SK-N-DZ (cell line): ENCODE data around the gene PODXL2.
"Not testable (repeated sequence)": the region's sequence is repeated elsewhere in the genome, so short reads cannot be mapped to it uniquely, and the experiment has no call there.

Experiments
- DNase-seq: peaks from one replicate; pipeline ENCODE4 v3.0.0-alpha.2; 2015; ENCODE audit warnings: low spot score

PODXL2 gene

DNA sequence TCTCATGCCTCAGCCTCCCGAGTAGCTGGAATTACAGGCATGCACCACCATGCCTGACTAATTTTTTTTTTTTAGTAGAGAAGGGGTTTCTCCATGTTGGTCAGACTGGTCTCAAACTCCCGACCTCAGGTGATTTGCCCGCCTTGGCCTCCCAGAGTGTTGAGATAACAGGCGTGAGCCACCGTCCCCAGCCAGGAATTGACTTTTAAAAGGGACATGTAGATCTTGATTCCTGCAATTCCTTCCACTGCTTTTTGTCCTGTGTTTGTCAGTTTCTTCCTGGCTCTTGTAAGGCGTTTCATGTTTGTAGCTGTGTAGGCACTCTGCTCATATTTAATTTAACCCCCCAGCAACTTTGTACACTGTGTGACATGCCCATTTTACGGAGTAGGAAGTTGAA is 23.4 kb upstream of the PODXL2 start:
- DNase-seq = not testable (repeated sequence)

GRCh38 chr3:127606086-127606805 is 22.7 kb upstream of the PODXL2 start:
- no peak for DNase-seq

DNA sequence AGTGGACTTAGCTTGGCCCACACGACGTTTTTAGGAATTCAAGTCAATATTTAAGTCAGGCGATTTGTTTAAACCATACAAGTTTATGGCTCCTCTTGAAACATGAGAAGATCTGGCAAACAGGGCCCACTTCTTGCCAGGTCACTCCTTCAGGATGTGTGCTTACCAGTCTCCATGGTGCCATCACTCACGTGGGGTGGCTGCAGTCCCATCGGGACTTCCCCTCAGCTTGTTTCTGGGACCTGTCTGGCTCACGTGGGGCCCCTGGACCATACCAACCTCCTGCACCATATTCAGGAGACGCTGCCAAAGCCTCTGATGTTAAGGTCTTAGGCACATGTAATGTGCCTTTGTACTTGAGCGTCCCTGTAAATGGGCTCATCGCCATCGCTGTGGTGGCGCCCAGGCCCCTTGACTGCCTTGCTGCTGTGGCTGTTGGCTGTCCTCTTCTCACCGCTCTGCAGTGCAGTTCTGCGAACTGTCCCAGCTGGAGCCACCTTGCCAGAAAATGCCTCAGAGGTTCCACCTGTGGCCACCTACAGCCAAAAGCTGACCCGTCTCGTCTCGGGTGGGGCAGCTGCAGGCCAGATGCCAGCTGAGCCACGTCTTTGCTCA is 21.9 kb upstream of the PODXL2 start:
- no peak for DNase-seq

- no peak for DNase-seq
Measured at GRCh38 chr3:127607675-127608361, 21.2 kb upstream of the PODXL2 start.

DNA sequence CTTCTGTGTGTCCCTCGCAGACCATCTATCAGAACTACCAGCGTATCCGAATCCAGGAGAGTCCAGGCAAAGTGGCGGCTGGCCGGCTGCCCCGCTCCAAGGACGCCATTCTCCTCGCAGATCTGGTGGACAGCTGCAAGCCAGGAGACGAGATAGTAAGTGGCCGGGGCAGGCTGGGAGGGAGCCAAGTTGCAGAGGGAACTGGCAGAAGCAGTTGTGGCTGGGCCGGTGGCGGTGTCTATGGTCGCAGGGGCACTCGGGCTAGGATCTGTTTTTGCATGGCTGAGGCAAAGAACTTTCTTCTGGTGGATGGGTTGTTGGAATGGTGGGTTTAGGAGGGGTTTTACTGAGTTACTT is 20.6 kb upstream of the PODXL2 start:
- DNase-seq = no peak

DNA sequence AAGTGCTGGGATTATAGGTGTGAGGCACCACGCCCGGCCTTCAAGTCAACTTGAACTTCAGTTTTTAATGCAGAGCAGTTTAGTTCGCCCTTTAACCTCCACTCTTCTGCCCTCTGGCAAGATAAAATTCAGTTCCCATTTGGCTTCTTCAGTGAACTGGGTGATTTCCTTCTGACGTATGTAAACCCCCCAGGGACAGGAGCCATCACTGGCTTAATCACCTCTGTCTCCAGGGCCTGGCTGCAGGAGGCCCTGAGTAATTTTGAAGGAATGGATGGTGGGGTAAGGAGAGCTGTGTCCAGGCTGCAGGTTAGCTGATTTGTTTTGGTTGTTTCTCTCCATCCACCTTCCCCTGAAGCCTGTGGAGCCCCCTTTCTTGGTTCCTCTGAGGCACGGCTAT is 18.9 kb upstream of the PODXL2 start:
- DNase-seq = no peak

DNA sequence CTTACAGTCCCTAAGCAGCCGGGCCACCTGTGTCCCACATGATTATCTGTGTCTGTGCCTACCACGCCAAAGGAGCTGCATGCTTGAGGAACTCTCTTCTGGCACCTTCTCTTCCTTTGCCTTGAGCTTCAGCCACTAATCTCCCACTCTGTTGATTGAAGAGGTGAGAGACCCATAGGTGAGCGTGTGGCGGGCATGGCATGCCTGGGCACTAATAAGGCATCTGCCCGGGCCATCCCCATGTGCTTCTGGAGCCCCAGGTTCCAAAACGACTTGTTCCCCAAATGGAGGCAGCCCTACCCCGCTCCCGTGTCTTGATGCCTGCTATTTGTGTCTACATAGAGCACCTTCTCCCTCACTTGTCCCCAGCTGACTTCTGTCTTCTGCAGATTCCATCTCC is 17.7 kb upstream of the PODXL2 start:
- DNase-seq = no peak

- DNase-seq = no peak
Measured at GRCh38 chr3:127612966-127613365, 16.0 kb upstream of the PODXL2 start.

DNA sequence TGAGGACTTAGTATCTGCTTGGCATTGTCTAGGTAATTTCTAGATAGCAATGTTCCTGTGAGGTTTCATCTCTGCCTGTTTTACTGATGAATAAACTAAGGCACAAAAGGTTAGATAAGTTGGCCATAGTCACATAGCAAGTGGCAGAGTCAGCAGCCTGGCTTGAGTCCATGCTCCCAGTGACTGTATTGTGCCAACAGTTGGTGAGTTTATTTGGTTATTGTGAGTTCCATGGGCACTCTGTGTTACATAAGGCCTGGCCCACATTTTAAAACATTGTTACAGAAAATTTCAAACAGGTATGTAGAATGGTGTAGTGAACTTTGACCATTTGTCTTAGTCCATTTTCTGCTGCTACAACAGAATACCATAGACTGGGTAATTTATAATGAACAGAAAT is 15.6 kb upstream of the PODXL2 start:
- no peak for DNase-seq

GRCh38 chr3:127614928-127615589 is 13.9 kb upstream of the PODXL2 start:
- DNase-seq = no peak

GRCh38 chr3:127615631-127616305 is 13.2 kb upstream of the PODXL2 start:
- no peak for DNase-seq

DNA sequence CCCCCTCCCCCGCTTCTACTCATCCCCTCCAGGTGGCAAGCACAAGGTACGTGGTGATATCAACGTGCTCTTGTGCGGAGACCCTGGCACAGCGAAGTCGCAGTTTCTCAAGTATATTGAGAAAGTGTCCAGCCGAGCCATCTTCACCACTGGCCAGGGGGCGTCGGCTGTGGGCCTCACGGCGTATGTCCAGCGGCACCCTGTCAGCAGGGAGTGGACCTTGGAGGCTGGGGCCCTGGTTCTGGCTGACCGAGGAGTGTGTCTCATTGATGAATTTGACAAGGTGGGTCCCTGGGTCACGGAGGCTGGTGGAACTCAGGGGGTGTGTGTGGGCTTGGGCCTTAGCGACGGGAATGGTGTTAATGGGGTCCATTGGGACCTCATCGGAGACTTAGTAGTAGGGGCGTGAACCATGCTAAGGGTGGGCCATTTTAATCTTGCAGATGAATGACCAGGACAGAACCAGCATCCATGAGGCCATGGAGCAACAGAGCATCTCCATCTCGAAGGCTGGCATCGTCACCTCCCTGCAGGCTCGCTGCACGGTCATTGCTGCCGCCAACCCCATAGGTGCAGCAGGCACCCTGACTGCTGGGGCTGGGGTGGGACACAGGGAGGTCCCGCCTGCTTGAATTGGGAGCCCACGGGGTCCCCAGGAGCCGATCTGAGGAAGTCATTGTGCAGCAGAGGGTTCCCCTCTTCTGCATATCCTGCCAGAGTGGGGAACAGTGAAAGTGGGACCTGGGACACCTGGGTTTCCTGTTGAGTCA is 12.0 kb upstream of the PODXL2 start:
- DNase-seq = no peak

DNA sequence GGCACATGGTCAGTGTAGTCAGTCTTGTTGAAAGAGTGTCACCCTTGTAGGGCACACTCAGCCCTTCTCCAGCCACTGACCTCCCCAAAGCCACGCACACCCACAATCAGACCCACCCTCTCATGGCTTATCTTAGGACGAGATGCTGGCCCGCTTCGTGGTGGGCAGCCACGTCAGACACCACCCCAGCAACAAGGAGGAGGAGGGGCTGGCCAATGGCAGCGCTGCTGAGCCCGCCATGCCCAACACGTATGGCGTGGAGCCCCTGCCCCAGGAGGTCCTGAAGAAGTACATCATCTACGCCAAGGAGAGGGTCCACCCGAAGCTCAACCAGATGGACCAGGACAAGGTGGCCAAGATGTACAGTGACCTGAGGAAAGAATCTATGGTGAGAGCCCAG is 10.1 kb upstream of the PODXL2 start:
- no peak for DNase-seq

- DNase-seq = no peak
Measured at GRCh38 chr3:127620637-127621375, 8.2 kb upstream of the PODXL2 start.

- DNase-seq = no peak
Measured at GRCh38 chr3:127622031-127622430, 7.0 kb upstream of the PODXL2 start.

DNA sequence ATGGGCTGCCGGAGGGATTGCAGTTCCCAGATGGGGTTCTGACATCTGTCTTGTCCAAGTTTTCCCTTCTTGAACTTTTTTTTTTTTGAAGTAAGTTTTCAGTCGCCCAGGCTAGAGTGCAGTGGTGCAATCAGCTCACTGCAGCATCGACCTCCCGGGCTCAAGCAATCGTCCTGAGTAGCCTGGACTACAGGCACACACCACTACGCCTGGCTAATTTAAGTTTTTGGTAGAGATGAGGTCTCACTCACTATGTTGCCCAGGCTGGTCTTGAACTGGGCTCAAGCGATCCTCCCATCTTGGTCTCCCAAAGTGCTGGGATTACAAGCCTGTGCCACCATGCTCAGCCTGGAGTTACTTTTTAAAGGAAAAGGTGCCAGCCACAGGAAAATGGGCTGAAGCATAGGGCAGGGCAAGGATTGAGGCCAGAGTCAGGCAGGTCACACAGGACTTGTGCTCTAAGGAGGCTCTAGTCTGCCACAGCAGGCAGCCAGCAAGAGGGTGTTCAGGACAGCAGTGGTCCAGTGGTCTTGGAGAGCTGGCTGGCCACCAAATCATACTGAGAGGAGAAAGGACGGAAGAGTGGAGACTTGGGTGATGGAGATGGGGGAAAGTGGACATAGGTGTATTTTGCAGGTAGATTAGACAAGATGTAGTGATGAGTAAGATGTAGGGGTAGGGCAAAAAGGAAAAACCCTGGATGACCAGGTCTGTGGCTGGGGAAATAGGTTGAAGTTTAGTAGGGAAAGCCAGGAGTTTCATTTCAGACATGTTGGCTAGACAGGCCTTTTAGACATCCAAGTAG is 6.0 kb upstream of the PODXL2 start:
- no peak for DNase-seq

GRCh38 chr3:127624063-127624462 is 4.9 kb upstream of the PODXL2 start:
- DNase-seq = no peak

DNA sequence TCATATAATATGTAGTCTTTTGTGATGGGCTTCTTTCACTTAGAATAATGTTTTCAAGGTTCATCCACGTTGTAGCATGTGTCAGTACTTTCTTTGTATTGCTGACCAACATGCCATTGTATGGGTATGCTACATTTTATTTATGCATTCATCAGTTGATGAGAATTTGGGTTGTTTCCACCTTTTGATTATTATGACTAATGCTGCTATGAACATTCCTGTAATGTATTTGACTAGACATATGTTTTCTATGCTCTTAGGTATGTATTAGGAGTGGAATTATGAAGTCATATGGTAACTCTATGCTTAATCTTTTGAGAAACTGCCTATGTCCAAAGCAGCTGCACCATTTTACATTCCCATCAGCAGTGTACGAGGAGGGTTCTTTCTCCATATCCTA is 3.2 kb upstream of the PODXL2 start:
- DNase-seq = no peak

DNA sequence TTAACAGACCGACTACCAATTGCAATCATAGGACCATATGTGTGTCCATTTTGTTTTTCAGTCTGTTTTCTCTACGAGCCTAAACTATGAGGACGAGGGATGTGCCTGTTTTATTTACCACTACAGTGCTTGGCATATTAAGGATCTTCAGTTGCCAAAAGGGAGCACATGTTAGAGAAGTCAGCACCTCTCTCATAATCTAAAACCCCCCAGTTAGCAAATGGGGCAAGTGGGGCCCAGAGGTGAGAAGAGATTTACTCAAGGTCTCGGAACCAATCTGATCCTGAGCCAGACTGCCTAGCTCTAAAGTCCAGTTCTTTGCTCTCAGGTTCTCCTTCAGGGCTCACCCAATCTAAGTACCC is 578 bp upstream of the PODXL2 start:
- DNase-seq = no peak
